Head of caudate nucleus (tissue), 42 donors: ENCODE results near the gene ZNF827.

ENCODE experiments used
- DNase-seq, 42 donors: peaks; one replicate each; pipeline versions ENCODE4 v3.0.0 to v3.0.0-alpha.2; 2020 to 2021; ENCODE audit warnings: mixed read lengths in 7 of 42
- intact Hi-C: fragments of 100-400 bp; cut with DNase I; formaldehyde crosslinking; loops from one replicate; pipeline ENCODE4 v1.15.0; 2022

Gene ZNF827

GRCh38 chr4:145938618-145939440 is at the start of gene ZNF827:
TSS of gene ZNF827 (minus strand) at chr4:145938823. CDS start at chr4:145938407, 416 bp downstream.
- peak; percentile 24 to 85 (median 70) for DNase-seq
- intact Hi-C loops: loop anchor here (10.0 kb wide), 2 partner anchors 54 to 94 kb away; no protein-coding TSS in a partner anchor

GRCh38 chr4:145984563-145984962 is 45.9 kb upstream of the ZNF827 start:
- no peak for DNase-seq
- intact Hi-C loops: no loop called here

- DNase-seq: no peak
- intact Hi-C loops: no loop called here
These were observed 44.2 kb upstream of the ZNF827 start for GRCh38 chr4:145982791-145983190.

- no peak for DNase-seq
- intact Hi-C loops: no loop called here
These were observed 40.5 kb upstream of the ZNF827 start for GRCh38 chr4:145979160-145979559.

GRCh38 chr4:145976680-145977079 is 38.1 kb upstream of the ZNF827 start:
- intact Hi-C loops: no loop called here
- no peak for DNase-seq

- DNase-seq: no peak
- intact Hi-C loops: no loop called here
These were observed 21.4 kb upstream of the ZNF827 start for GRCh38 chr4:145960012-145960411.

- intact Hi-C loops: no loop called here
- no peak for DNase-seq
These were observed 18.7 kb upstream of the ZNF827 start for GRCh38 chr4:145957302-145957701.

- intact Hi-C loops: no loop called here
- DNase-seq: peak in 27 of 42 donors; percentile 11 to 73 (median 39)
These were observed 17.8 kb upstream of the ZNF827 start for GRCh38 chr4:145956288-145956890.

GRCh38 chr4:145954924-145955339 is 16.3 kb upstream of the ZNF827 start:
- intact Hi-C loops: no loop called here
- DNase-seq: no peak

- no peak for DNase-seq
- intact Hi-C loops: no loop called here
These were observed 13.3 kb upstream of the ZNF827 start for GRCh38 chr4:145951931-145952330.

- intact Hi-C loops: no loop called here
- no peak for DNase-seq
These were observed 7.0 kb upstream of the ZNF827 start for GRCh38 chr4:145945431-145946155.

- DNase-seq: no peak
- intact Hi-C loops: no loop called here
These were observed 6.3 kb upstream of the ZNF827 start for GRCh38 chr4:145944886-145945285.

- intact Hi-C loops: loop anchor here (10.0 kb wide), 2 partner anchors 55 to 95 kb away; no protein-coding TSS in a partner anchor
- no peak for DNase-seq
These were observed 1.2 kb upstream of the ZNF827 start for GRCh38 chr4:145939856-145940255.

- intact Hi-C loops: loop anchor here (10.0 kb wide), 2 partner anchors 55 to 95 kb away; no protein-coding TSS in a partner anchor
- DNase-seq: no peak
These were observed 773 bp upstream of the ZNF827 start for GRCh38 chr4:145939441-145939750.

- intact Hi-C loops: loop anchor here (10.0 kb wide), 2 partner anchors 53 to 93 kb away; no protein-coding TSS in a partner anchor
- DNase-seq: peak in 31 of 42 donors; percentile 11 to 71 (median 38)
These were observed 532 bp downstream of the ZNF827 start for GRCh38 chr4:145937971-145938611.

GRCh38 chr4:145936997-145937901 is 1.4 kb downstream of the ZNF827 start:
- intact Hi-C loops: loop anchor here (10.0 kb wide), 2 partner anchors 52 to 92 kb away; no protein-coding TSS in a partner anchor
- peak; percentile 40 to 89 (median 74) for DNase-seq

- intact Hi-C loops: loop anchor here (10.0 kb wide), 2 partner anchors 52 to 92 kb away; no protein-coding TSS in a partner anchor
These were observed 2.3 kb downstream of the ZNF827 start for GRCh38 chr4:145936142-145936996.

More at GRCh38 chr4:145936142-145936996, 2.3 kb downstream of the ZNF827 start:
- DNase-seq: peak; percentile 33 to 86 (median 70)
